HG03280 (cell line): ENCODE results near the gene NRIP2.

Experiments used
- ATAC-seq: cut with Tn5 transposase; IDR thresholded peaks from one replicate; pipeline ENCODE4 v1.9.1; 2021; ENCODE audit warnings: mild to moderate bottlenecking, moderate library complexity; ENCODE audit not compliant: unreplicated experiment

The NRIP2 gene

GRCh38 chr12:2776129-2776806 is 58.6 kb downstream of the NRIP2 start:
- no peak for ATAC-seq

- ATAC-seq: no peak
Observed at GRCh38 chr12:2775431-2775830, 59.4 kb downstream of the NRIP2 start.
